ENCODE results near the gene BST2. TPM values are rescaled to one million over a fixed set of nuclear protein-coding genes. Genes with fewer than 3 reads are reported as not detected.

The BST2 gene
- total RNA-seq, 1 donor, result 10.1 TPM

- H4K20me1 ChIP-seq (ENCODE audit: insufficient read depth, low read length), result no peaks in the 10 kb centered on the region
- H3K79me2 ChIP-seq (ENCODE audit: insufficient read depth, low read length), result no peaks in the 10 kb centered on the region
- TF ChIP-seq CTCF (IDR thresholded peaks at IDR 0.05; ENCODE audit: extremely low read depth, low read depth, low read length), result no peak
- no peaks in the 10 kb centered on the region for H3K36me3 ChIP-seq (ENCODE audit: insufficient read depth, low read length)
- no peak overlapping the region for H3K4me3 ChIP-seq (ENCODE audit: insufficient read depth, low read length)
- H3K9me3 ChIP-seq (ENCODE audit: low read depth, low read length), result no peaks in the 10 kb centered on the region
- H3K4me1 ChIP-seq (ENCODE audit: insufficient read depth, low read length), result no peaks in the 10 kb centered on the region
- H3K4me2 ChIP-seq (ENCODE audit: insufficient read depth, low read length), result no peak overlapping the region
- peak; percentile 4 for DNase-seq (ENCODE audit: insufficient read length, low spot score, missing footprints)
- H3K27ac ChIP-seq (ENCODE audit: low read depth, low read length), result no peak overlapping the region
- no peak overlapping the region for H2AFZ ChIP-seq (ENCODE audit: low read length)
- no peaks in the 10 kb centered on the region for H3K27me3 ChIP-seq (ENCODE audit: insufficient read depth, low read length)
Measured at GRCh38 chr19:17357724-17358123, 47.7 kb downstream of the BST2 start.

GRCh38 chr19:17357078-17357666, 48.3 kb downstream of the BST2 start:
- no peaks in the 10 kb centered on the region for H3K9me3 ChIP-seq (ENCODE audit: low read depth, low read length)
- no peak for DNase-seq (ENCODE audit: insufficient read length, low spot score, missing footprints)
- TF ChIP-seq CTCF (IDR thresholded peaks at IDR 0.05; ENCODE audit: extremely low read depth, low read depth, low read length), result no peak
- H3K4me2 ChIP-seq (ENCODE audit: insufficient read depth, low read length), result no peak overlapping the region
- no peaks in the 10 kb centered on the region for H3K79me2 ChIP-seq (ENCODE audit: insufficient read depth, low read length)
- H3K4me1 ChIP-seq (ENCODE audit: insufficient read depth, low read length), result no peaks in the 10 kb centered on the region
- H3K36me3 ChIP-seq (ENCODE audit: insufficient read depth, low read length), result no peaks in the 10 kb centered on the region
- H4K20me1 ChIP-seq (ENCODE audit: insufficient read depth, low read length), result no peaks in the 10 kb centered on the region
- H3K4me3 ChIP-seq (ENCODE audit: insufficient read depth, low read length), result no peak overlapping the region
- no peaks in the 10 kb centered on the region for H3K27me3 ChIP-seq (ENCODE audit: insufficient read depth, low read length)
- H3K27ac ChIP-seq (ENCODE audit: low read depth, low read length), result no peak overlapping the region
- H2AFZ ChIP-seq (ENCODE audit: low read length), result no peak overlapping the region

- Histone ChIP-seq H3K4me1 (ENCODE audit: insufficient read depth, low read length) (peaks cover 5% of the 10 kb centered on the region), H3K79me2 (ENCODE audit: insufficient read depth, low read length) (no peaks in the 10 kb centered on the region), H3K4me3 (ENCODE audit: insufficient read depth, low read length) (no peak overlapping the region), H3K27ac (ENCODE audit: low read depth, low read length) (no peak overlapping the region), H4K20me1 (ENCODE audit: insufficient read depth, low read length) (no peaks in the 10 kb centered on the region), H3K9me3 (ENCODE audit: low read depth, low read length) (no peaks in the 10 kb centered on the region), H3K36me3 (ENCODE audit: insufficient read depth, low read length) (no peaks in the 10 kb centered on the region), H3K4me2 (ENCODE audit: insufficient read depth, low read length) (no peak overlapping the region), H3K27me3 (ENCODE audit: insufficient read depth, low read length) (peaks cover 6% of the 10 kb centered on the region), H2AFZ (ENCODE audit: low read length) (no peak overlapping the region)
- peak; percentile 18 for DNase-seq (ENCODE audit: insufficient read length, low spot score, missing footprints)
- no peak for TF ChIP-seq CTCF (IDR thresholded peaks at IDR 0.05; ENCODE audit: extremely low read depth, low read depth, low read length)
Measured at GRCh38 chr19:17353386-17353785, 52.0 kb downstream of the BST2 start.

Other genes with a start within 250 kb of the BST2 start
- 22.4 and 25.7 TPM in 2 replicates for gene USE1, start 190.3 kb downstream of the BST2 start, total RNA-seq
- gene OCEL1, start 179.4 kb downstream of the BST2 start, total RNA-seq, result 2.4 and 3.3 TPM in 2 replicates
- 29.5 and 32.2 TPM in 2 replicates for gene NR2F6, start 159.7 kb downstream of the BST2 start, total RNA-seq
- not detected in 2 replicates for gene USHBP1, start 140.9 kb downstream of the BST2 start, total RNA-seq
- 74.8 and 76.7 TPM in 2 replicates for gene BABAM1, start 138.2 kb downstream of the BST2 start, total RNA-seq
- gene ANKLE1, start 123.7 kb downstream of the BST2 start, total RNA-seq, result not detected in 2 replicates
- gene ABHD8, start 102.2 kb downstream of the BST2 start, total RNA-seq, result 12.7 and 14.8 TPM in 2 replicates
- gene MRPL34, start 99.8 kb downstream of the BST2 start, total RNA-seq, result 21.8 and 40.5 TPM in 2 replicates
- gene DDA1, start 96.1 kb downstream of the BST2 start, total RNA-seq, result 8.5 and 11.6 TPM in 2 replicates
- 5.1 and 7.4 TPM in 2 replicates for gene ANO8, start 70.8 kb downstream of the BST2 start, total RNA-seq
- gene GTPBP3, start 68.1 kb downstream of the BST2 start, total RNA-seq, result 10.9 and 14.7 TPM in 2 replicates
- not detected in 2 replicates for gene PLVAP, start 28.3 kb downstream of the BST2 start, total RNA-seq
- gene CCDC194, start 11.4 kb downstream of the BST2 start, total RNA-seq, result not detected in 2 replicates
- 41.3 and 50.7 TPM in 2 replicates for gene MVB12A, start 14.4 kb upstream of the BST2 start, total RNA-seq
- gene TMEM221, start 43.0 kb upstream of the BST2 start, total RNA-seq, result not detected in 2 replicates
- gene NXNL1, start 55.3 kb upstream of the BST2 start, total RNA-seq, result not detected in 2 replicates
- gene SLC27A1, start 64.9 kb upstream of the BST2 start, total RNA-seq, result 47.4 and 64.4 TPM in 2 replicates
- gene PGLS, start 106.0 kb upstream of the BST2 start, total RNA-seq, result 84.6 and 98.1 TPM in 2 replicates
- 106 and 108 TPM in 2 replicates for gene COLGALT1, start 150.0 kb upstream of the BST2 start, total RNA-seq